Neutrophil (primary cell): ENCODE results near the gene SBNO2.
A peak's percentile ranks its signal among the peaks of the same experiment; 100 is the strongest.

Experiments
- H3K27ac ChIP-seq: fragments of 200-600 bp; sonication (generic); 2 replicates; pipeline ENCODE4 v1.5.1; 2016; ENCODE audit warnings: mild to moderate bottlenecking, moderate library complexity
- H3K27me3 ChIP-seq: fragments of 200-600 bp; sonication (generic); 2 replicates; pipeline ENCODE4 v1.6.0; 2016; ENCODE audit warnings: mild to moderate bottlenecking
- H3K36me3 ChIP-seq: fragments of 200-600 bp; sonication (generic); 2 replicates; pipeline ENCODE4 v1.5.1; 2017
- H3K4me1 ChIP-seq, 2 experiments: fragments of 200-600 bp in 1 of 2; sonication (generic) in 1 of 2; 1 replicate in 1 of 2; 2 replicates in 1 of 2; pipeline versions ENCODE4 v1.5.1 to v1.6.1; 2013 to 2016; ENCODE audit warnings: low read depth in 1 of 2, low read length in 1 of 2, mild to moderate bottlenecking in 1 of 2, moderate library complexity in 1 of 2; ENCODE audit not compliant: control insufficient read depth in 1 of 2, insufficient read depth in 1 of 2
- H3K4me3 ChIP-seq, 2 experiments: fragments of 200-600 bp in 1 of 2; sonication (generic) in 1 of 2; 1 replicate in 1 of 2; 2 replicates in 1 of 2; pipeline ENCODE4 v1.5.1; 2013 to 2016; ENCODE audit warnings: low read depth in 1 of 2, low read length in 1 of 2, mild to moderate bottlenecking in 1 of 2, moderate library complexity in 1 of 2
- H3K9me3 ChIP-seq: fragments of 200-600 bp; sonication (generic); 2 replicates; pipeline ENCODE4 v1.5.1; 2016
- CTCF ChIP-seq: fragments of 200-600 bp; sonication (generic); IDR thresholded peaks from 2 replicates; pipeline ENCODE4 v1.5.1; 2016; ENCODE audit warnings: antibody characterized with exemption

SBNO2 gene

DNA sequence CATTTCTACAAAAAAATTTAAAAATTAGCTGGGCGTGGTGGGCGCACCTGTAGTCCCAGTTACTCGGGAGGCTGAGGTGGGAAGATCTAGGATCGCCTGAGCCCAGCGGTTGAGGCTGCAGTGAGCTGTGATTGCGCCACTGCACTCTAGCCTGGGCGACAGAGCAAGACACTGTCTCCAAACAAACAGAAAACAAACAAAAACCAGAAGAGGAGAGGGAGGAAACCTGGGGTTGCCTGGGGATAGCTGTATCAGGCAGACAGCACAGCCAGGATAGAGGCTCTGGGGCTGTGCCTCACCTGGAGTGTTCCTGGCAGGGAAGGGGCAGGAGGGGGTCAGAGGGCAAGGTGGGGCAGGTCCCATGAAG lies 76.3 kb downstream of the SBNO2 start:
- H3K36me3 ChIP-seq: no peaks in the 10 kb centered on the region
- no peaks in the 10 kb centered on the region for H3K27me3 ChIP-seq
- peak overlapping the region; percentile 57 for H3K27ac ChIP-seq
- H3K4me3 ChIP-seq: no peak overlapping the region
- no peaks in the 10 kb centered on the region for H3K9me3 ChIP-seq
- TF ChIP-seq CTCF: no peak
- H3K4me1 ChIP-seq: peaks cover 75 to 80% of the 10 kb centered on the region in 2 experiments

GRCh38 chr19:1094978-1095701 lies 78.9 kb downstream of the SBNO2 start, which contains the start of gene POLR2E:
TSS of gene POLR2E (minus strand) at chr19:1095375. CDS start at chr19:1095315, 60 bp downstream.
- peaks cover 48 to 54% of the 10 kb centered on the region in 2 experiments for H3K4me1 ChIP-seq
- peaks cover 17% of the 10 kb centered on the region for H3K36me3 ChIP-seq
- H3K9me3 ChIP-seq: no peaks in the 10 kb centered on the region
- H3K27ac ChIP-seq: peak within 1 kb of the TSS; percentile 68
- H3K4me3 ChIP-seq: peak within 1 kb of the TSS; percentile 74 to 95
- no peak for TF ChIP-seq CTCF
- no peaks in the 10 kb centered on the region for H3K27me3 ChIP-seq

DNA sequence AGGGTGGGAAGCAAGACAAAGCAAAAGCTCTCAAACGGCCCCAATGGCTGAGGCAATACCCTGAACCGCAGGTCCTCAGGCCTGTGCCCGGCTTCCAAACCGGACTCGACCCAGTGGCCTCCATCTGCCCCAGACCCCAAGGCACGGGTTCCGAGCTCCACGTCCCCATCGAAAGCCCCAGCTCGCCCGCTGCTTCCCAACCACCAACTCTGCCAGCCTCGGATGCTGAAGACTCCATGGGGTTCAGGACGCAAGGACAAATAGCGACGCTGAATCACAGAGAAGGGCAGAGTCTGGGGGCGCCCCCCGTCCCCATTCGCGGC lies 79.5 kb downstream of the SBNO2 start:
- Histone ChIP-seq H3K36me3 (peaks cover 18% of the 10 kb centered on the region), H3K27me3 (no peaks in the 10 kb centered on the region), H3K4me1 (peaks cover 44 to 54% of the 10 kb centered on the region in 2 experiments), H3K4me3 (peak overlapping the region; percentile 74 to 95), H3K9me3 (no peaks in the 10 kb centered on the region), H3K27ac (peak overlapping the region; percentile 68)
- TF ChIP-seq CTCF: no peak

DNA sequence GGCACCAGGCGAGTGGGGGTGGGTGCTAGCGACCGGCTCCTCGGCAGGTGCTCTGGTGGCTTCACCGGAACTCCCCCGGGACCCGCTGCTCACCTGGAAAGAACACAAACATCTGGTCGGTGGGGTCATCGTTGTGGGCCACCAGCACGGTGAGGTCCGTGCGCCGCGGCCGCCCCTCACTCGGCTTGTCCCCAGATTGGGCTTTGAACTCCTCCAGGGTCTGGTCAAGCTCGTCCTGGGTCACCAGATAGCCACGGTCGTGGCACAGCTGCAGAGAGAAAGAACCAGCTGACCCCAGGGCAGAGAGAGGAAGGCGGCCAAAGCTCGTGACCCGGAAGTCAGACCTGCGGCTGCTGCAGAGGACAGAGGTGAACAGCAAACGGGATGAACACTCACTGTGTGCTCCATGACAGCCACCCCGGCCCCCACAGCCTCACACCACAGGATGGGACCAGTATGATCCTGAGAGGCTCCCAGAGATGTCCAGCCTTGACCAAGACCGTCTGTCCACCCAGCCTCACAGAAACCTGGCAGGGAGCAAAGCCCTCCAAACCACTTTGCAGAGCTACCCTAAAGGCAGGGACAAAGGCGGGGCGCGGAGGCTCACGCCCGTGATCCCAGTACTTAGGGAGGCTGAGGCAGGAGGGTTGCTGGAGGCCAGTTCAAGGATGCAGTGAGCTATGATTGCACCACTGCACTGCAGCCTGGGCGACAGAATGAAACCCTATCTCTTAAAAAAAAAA lies 80.1 kb downstream of the SBNO2 start:
- H3K27me3 ChIP-seq: no peaks in the 10 kb centered on the region
- H3K4me3 ChIP-seq: peak overlapping the region; percentile 74 to 95
- H3K4me1 ChIP-seq: peaks cover 44 to 54% of the 10 kb centered on the region in 2 experiments
- peaks cover 24% of the 10 kb centered on the region for H3K36me3 ChIP-seq
- no peak for TF ChIP-seq CTCF
- peak overlapping the region; percentile 68 for H3K27ac ChIP-seq
- H3K9me3 ChIP-seq: no peaks in the 10 kb centered on the region

DNA sequence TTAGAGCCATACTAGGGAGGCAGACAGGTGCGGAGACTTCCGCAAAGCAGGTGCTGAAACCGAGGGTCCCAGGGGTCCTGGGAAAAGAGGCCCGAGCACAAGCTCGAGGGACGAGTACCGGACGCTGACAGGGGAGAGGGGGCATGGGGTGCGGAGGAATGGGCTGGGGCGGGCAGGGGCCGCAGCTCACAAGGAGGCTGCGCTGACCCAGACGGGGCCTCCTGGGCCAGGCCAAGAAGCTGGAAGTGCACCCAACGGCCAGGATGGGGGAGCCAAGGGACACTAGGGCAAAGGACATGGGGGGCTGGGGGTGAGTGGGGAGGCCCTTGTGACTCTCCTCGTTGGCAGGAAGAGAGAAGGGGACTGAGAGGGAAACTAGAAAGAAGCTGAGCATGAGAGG lies 80.7 kb downstream of the SBNO2 start:
- H3K4me1 ChIP-seq: peaks cover 44 to 54% of the 10 kb centered on the region in 2 experiments
- H3K36me3 ChIP-seq: peaks cover 31% of the 10 kb centered on the region
- H3K27me3 ChIP-seq: no peaks in the 10 kb centered on the region
- TF ChIP-seq CTCF: no peak
- no peak overlapping the region for H3K27ac ChIP-seq
- H3K4me3 ChIP-seq: no peak overlapping the region
- H3K9me3 ChIP-seq: no peaks in the 10 kb centered on the region
